WTC11 (cell line): ENCODE measurements around the gene CHKA. TPM values are rescaled to one million over a fixed set of nuclear protein-coding genes. Genes with fewer than 3 reads are reported as not detected.
A peak's percentile ranks its signal among the peaks of the same experiment; 100 is the strongest.

Experiments used
- ATAC-seq: fragments of 200-7000 bp; cut with Tn5 transposase; 2 replicates; pipeline ENCODE4 v1.10.0; 2021; ENCODE audit warnings: mild to moderate bottlenecking, moderate library complexity
- CTCF ChIA-PET: fragments of 300-600 bp; sonication (Branson Sonifier 250); formaldehyde crosslinking; loops from one replicate; lab custom pipeline; 2021; ENCODE audit warnings: antibody characterized with exemption; lab: Charles Lee
- POLR2A ChIA-PET: fragments of 350-600 bp; sonication (Branson Sonifier 250); formaldehyde crosslinking; loops from one replicate; lab custom pipeline; 2021; ENCODE audit warnings: antibody characterized with exemption; lab: Charles Lee
- DNase-seq: peaks from one replicate; pipeline ENCODE4 v3.0.0; 2021; ENCODE audit warnings: low spot score
- H3K27ac Mint-ChIP-seq: 2 replicates; pipeline ENCODE4 v1.8.0; 2021; ENCODE audit warnings: mixed read lengths
- H3K27me3 Mint-ChIP-seq: 2 replicates; pipeline ENCODE4 v1.8.0; 2021; ENCODE audit warnings: low read depth, mild to moderate bottlenecking, moderate library complexity, mixed read lengths
- H3K36me3 Mint-ChIP-seq: 2 replicates; pipeline ENCODE4 v1.8.0; 2021; ENCODE audit warnings: mixed read lengths
- H3K4me1 Mint-ChIP-seq: 2 replicates; pipeline ENCODE4 v1.8.0; 2022; ENCODE audit warnings: mixed read lengths
- H3K4me3 Mint-ChIP-seq: 2 replicates; pipeline ENCODE4 v1.8.0; 2021; ENCODE audit warnings: mild to moderate bottlenecking, moderate library complexity, mixed read lengths
- H3K9me3 Mint-ChIP-seq: 2 replicates; pipeline ENCODE4 v1.8.0; 2021; ENCODE audit warnings: mixed read lengths
- AR ChIP-seq: fragments of 250-450 bp; sonication (Bioruptor Pico); IDR thresholded peaks from 2 replicates; pipeline ENCODE4 v1.9.0; 2021; ENCODE audit warnings: mild to moderate bottlenecking
- CREB1 ChIP-seq: sonication (generic); formaldehyde crosslinking; IDR thresholded peaks from 2 replicates; pipeline ENCODE4 v1.8.0; 2023; ENCODE audit warnings: mild to moderate bottlenecking, missing genetic modification reagents
- E2F1 ChIP-seq: sonication (generic); formaldehyde crosslinking; IDR thresholded peaks from 2 replicates; pipeline ENCODE4 v1.8.0; 2022; ENCODE audit warnings: mild to moderate bottlenecking, missing genetic modification reagents
- E2F5 ChIP-seq: sonication (generic); formaldehyde crosslinking; IDR thresholded peaks from 2 replicates; pipeline ENCODE4 v1.8.1; 2022; ENCODE audit warnings: mild to moderate bottlenecking, moderate library complexity, missing genetic modification reagents
- ETV6 ChIP-seq: sonication (generic); formaldehyde crosslinking; IDR thresholded peaks from 2 replicates; pipeline ENCODE4 v1.8.1; 2022; ENCODE audit warnings: mild to moderate bottlenecking, missing genetic modification reagents
- FOXK1 ChIP-seq: sonication (generic); formaldehyde crosslinking; IDR thresholded peaks from 2 replicates; pipeline ENCODE4 v1.8.0; 2022; ENCODE audit warnings: mild to moderate bottlenecking, moderate library complexity, missing genetic modification reagents
- GABPB1 ChIP-seq: sonication (generic); formaldehyde crosslinking; IDR thresholded peaks from 2 replicates; pipeline ENCODE4 v1.8.1; 2023; ENCODE audit warnings: mild to moderate bottlenecking, missing genetic modification reagents
- GRHL2 ChIP-seq: fragments of 250-450 bp; sonication (Bioruptor Pico); IDR thresholded peaks from 2 replicates; pipeline ENCODE4 v1.8.0; 2022; ENCODE audit warnings: mild to moderate bottlenecking, moderate library complexity; ENCODE audit not compliant: insufficient replicate concordance, severe bottlenecking
- HMGA2 ChIP-seq: fragments of 250-450 bp; sonication (Bioruptor Pico); IDR thresholded peaks from 2 replicates; pipeline ENCODE4 v1.4.0; 2021; ENCODE audit warnings: mild to moderate bottlenecking, moderate library complexity
- HMGXB4 ChIP-seq: sonication (generic); formaldehyde crosslinking; IDR thresholded peaks from 2 replicates; pipeline ENCODE4 v1.8.1; 2023; ENCODE audit warnings: mild to moderate bottlenecking, moderate library complexity, missing genetic modification reagents
- JAZF1 ChIP-seq: fragments of 250-450 bp; sonication (Bioruptor Pico); IDR thresholded peaks from 2 replicates; pipeline ENCODE4 v1.9.0; 2021; ENCODE audit warnings: moderate library complexity, mild to moderate bottlenecking, inconsistent platforms
- JUN ChIP-seq: sonication (generic); formaldehyde crosslinking; IDR thresholded peaks from 2 replicates; pipeline ENCODE4 v1.8.0; 2023; ENCODE audit warnings: mild to moderate bottlenecking, missing genetic modification reagents
- MLX ChIP-seq: sonication (generic); formaldehyde crosslinking; IDR thresholded peaks from 2 replicates; pipeline ENCODE4 v1.8.1; 2023; ENCODE audit warnings: mild to moderate bottlenecking, missing genetic modification reagents, moderate library complexity
- NFE2L1 ChIP-seq: sonication (generic); formaldehyde crosslinking; IDR thresholded peaks from 2 replicates; pipeline ENCODE4 v1.8.1; 2023; ENCODE audit warnings: missing genetic modification reagents
- NFYB ChIP-seq: sonication (generic); formaldehyde crosslinking; conservative IDR thresholded peaks from 2 replicates; pipeline ENCODE4 v1.8.0; 2022; ENCODE audit warnings: low read depth, missing genetic modification reagents
- SMAD4 ChIP-seq: sonication (generic); formaldehyde crosslinking; IDR thresholded peaks from 2 replicates; pipeline ENCODE4 v1.8.0; 2022; ENCODE audit warnings: mild to moderate bottlenecking, missing genetic modification reagents
- SP1 ChIP-seq: sonication (generic); formaldehyde crosslinking; conservative IDR thresholded peaks from 2 replicates; pipeline ENCODE4 v1.8.1; 2022; ENCODE audit warnings: missing genetic modification reagents
- TEAD1 ChIP-seq: sonication (generic); formaldehyde crosslinking; IDR thresholded peaks from 2 replicates; pipeline ENCODE4 v1.8.0; 2022; ENCODE audit warnings: mild to moderate bottlenecking, missing genetic modification reagents
- USF1 ChIP-seq: sonication (generic); formaldehyde crosslinking; IDR thresholded peaks from 2 replicates; pipeline ENCODE4 v1.8.0; 2022; ENCODE audit warnings: mild to moderate bottlenecking, missing genetic modification reagents
- ZBTB43 ChIP-seq: sonication (generic); formaldehyde crosslinking; IDR thresholded peaks from 2 replicates; pipeline ENCODE4 v1.8.1; 2023; ENCODE audit warnings: mild to moderate bottlenecking, missing genetic modification reagents
- ZNF138 ChIP-seq: sonication (generic); formaldehyde crosslinking; conservative IDR thresholded peaks from 2 replicates; pipeline ENCODE4 v1.8.1; 2022; ENCODE audit warnings: mild to moderate bottlenecking, moderate library complexity, missing genetic modification reagents
- total RNA-seq: library from RNA; stranded (reverse); gene quantifications from 3 replicates; pipeline ENCODE4 v1.2.3, GENCODE V29; 2021

The CHKA gene
- total RNA-seq, 1 experiment from 2014 or later = 76.1 TPM

GRCh38 chr11:68099474-68100405 is 21.4 kb downstream of the CHKA start:
- H3K4me3 Mint-ChIP-seq = no peak overlapping the region
- no peaks in the 10 kb centered on the region for H3K9me3 Mint-ChIP-seq
- no peak for ATAC-seq
- H3K27ac Mint-ChIP-seq = peak overlapping the region; percentile 91
- H3K36me3 Mint-ChIP-seq = peaks cover 8% of the 10 kb centered on the region
- peak; percentile 45; the same call in 1 of the 2 replicates for TF ChIP-seq GABPB1
- TF ChIP-seq AR (CRISPR knock-in tag) = no peak
- TF ChIP-seq FOXK1 (CRISPR knock-in tag) = no peak
- no peaks in the 10 kb centered on the region for H3K27me3 Mint-ChIP-seq
- ChIA-PET POLR2A (interaction anchor here (0.5 to 1.1 kb wide), 2 partner anchors 10 to 26 kb away, joined by 3 read pairs; no protein-coding TSS in a partner anchor), CTCF (no interaction called here)
- peaks cover 27% of the 10 kb centered on the region for H3K4me1 Mint-ChIP-seq
- DNase-seq = no peak

- no peak for TF ChIP-seq JUN
- TF ChIP-seq SP1 = no peak
- TF ChIP-seq GABPB1 = no peak
- TF ChIP-seq HMGA2 (CRISPR knock-in tag) = no peak
- TF ChIP-seq ZNF138 (CRISPR knock-in tag) = no peak
- TF ChIP-seq JAZF1 (CRISPR knock-in tag) = no peak
- no peak for TF ChIP-seq GRHL2 (CRISPR knock-in tag)
- TF ChIP-seq E2F5 (CRISPR knock-in tag) = no peak
- 0 out of 2 replicates have a peak overlapping the region, but pooled peaks have one; percentile 49 for H3K27ac Mint-ChIP-seq
- H3K4me3 Mint-ChIP-seq = no peak overlapping the region
- CTCF ChIA-PET = no interaction called here
- peaks cover 9% of the 10 kb centered on the region for H3K36me3 Mint-ChIP-seq
- H3K4me1 Mint-ChIP-seq = peaks cover 27% of the 10 kb centered on the region
- POLR2A ChIA-PET = interaction anchor here (1.1 kb wide), 1 partner anchor 10 kb away, joined by 3 read pairs; no protein-coding TSS in a partner anchor
- H3K9me3 Mint-ChIP-seq = no peaks in the 10 kb centered on the region
- DNase-seq (no peak), ATAC-seq (no peak)
- H3K27me3 Mint-ChIP-seq = no peaks in the 10 kb centered on the region
Measured at GRCh38 chr11:68099057-68099456, 22.1 kb downstream of the CHKA start.

- H3K27ac Mint-ChIP-seq = no peak overlapping the region
- peaks cover 5% of the 10 kb centered on the region for H3K36me3 Mint-ChIP-seq
- no peaks in the 10 kb centered on the region for H3K9me3 Mint-ChIP-seq
- ChIA-PET POLR2A (interaction anchor here (0.6 kb wide), 1 partner anchor 55 kb away, joined by 3 read pairs; no protein-coding TSS in a partner anchor), CTCF (no interaction called here)
- no peak overlapping the region for H3K4me3 Mint-ChIP-seq
- peaks cover 25% of the 10 kb centered on the region for H3K4me1 Mint-ChIP-seq
- ATAC-seq = no peak
- H3K27me3 Mint-ChIP-seq = no peaks in the 10 kb centered on the region
- DNase-seq = no peak
- TF ChIP-seq FOXK1 (CRISPR knock-in tag) (no peak), TEAD1 (CRISPR knock-in tag) (no peak), NFYB (CRISPR knock-in tag) (no peak), E2F1 (CRISPR knock-in tag) (no peak), CREB1 (CRISPR knock-in tag) (no peak), HMGXB4 (CRISPR knock-in tag) (no peak), SMAD4 (CRISPR knock-in tag) (no peak), ZBTB43 (CRISPR knock-in tag) (no peak), ETV6 (no peak), MLX (CRISPR knock-in tag) (no peak), NFE2L1 (CRISPR knock-in tag) (no peak), USF1 (CRISPR knock-in tag) (no peak)
Measured at GRCh38 chr11:68096962-68097361, 24.2 kb downstream of the CHKA start.
